Natural killer cell treated with Interleukin-12 subunit alpha and Interleukin-12 subunit beta and Interleukin-15 and Interleukin-18, amount 100 ng/mL, for 72 hours (primary cell): ENCODE results near the gene GGCX. TPM values are rescaled to one million over a fixed set of nuclear protein-coding genes. Genes with fewer than 3 reads are reported as not detected.

Experiments used
- ATAC-seq, 2 donors: fragments of 150-1000 bp; cut with Tn5 transposase in 1 of 2; sonication (Bioruptor Pico), chemical (Tn5 transposase) in 1 of 2; 2 replicates each; pipeline ENCODE4 v1.10.0; 2021
- DNase-seq: peaks from one replicate; pipeline ENCODE4 v3.0.0; 2022; ENCODE audit warnings: low spot score
- H3K27ac Mint-ChIP-seq, 2 donors: 1 replicate in 1 of 2; 2 replicates in 1 of 2; pipeline ENCODE4 v1.8.0; 2022; ENCODE audit warnings: mixed read lengths in 2 of 2, mild to moderate bottlenecking in 1 of 2, moderate library complexity in 1 of 2
- H3K27me3 Mint-ChIP-seq, 2 donors: 1 replicate in 1 of 2; 2 replicates in 1 of 2; pipeline ENCODE4 v1.8.0; 2022; ENCODE audit warnings: mixed read lengths in 2 of 2
- H3K36me3 Mint-ChIP-seq: one replicate; pipeline ENCODE4 v1.8.0; 2022; ENCODE audit warnings: mixed read lengths
- H3K4me1 Mint-ChIP-seq, 2 donors: 1 replicate in 1 of 2; 2 replicates in 1 of 2; pipeline ENCODE4 v1.8.0; 2022; ENCODE audit warnings: low read depth in 2 of 2, mixed read lengths in 2 of 2, mild to moderate bottlenecking in 1 of 2
- H3K4me3 Mint-ChIP-seq: one replicate; pipeline ENCODE4 v1.8.0; 2022; ENCODE audit warnings: mixed read lengths
- H3K9me3 Mint-ChIP-seq: 2 replicates; pipeline ENCODE4 v1.8.0; 2022; ENCODE audit warnings: mixed read lengths
- total RNA-seq, 2 donors: library from RNA; stranded (reverse); gene quantifications; one replicate each; pipeline ENCODE4 v1.2.3, GENCODE V29; 2022

Gene GGCX
- total RNA-seq, 2 donors from 2014 or later: 24.9 to 37.1 TPM

GRCh38 chr2:85523062-85523902, 38.0 kb downstream of the GGCX start:
- Mint-ChIP-seq H3K27me3 (peaks cover 8 to 19% of the 10 kb centered on the region in 2 donors), H3K36me3 (no peaks in the 10 kb centered on the region), H3K4me3 (no peak overlapping the region), H3K27ac (no peak overlapping the region), H3K9me3 (no peaks in the 10 kb centered on the region), H3K4me1 (no peaks in the 10 kb centered on the region)
- ATAC-seq: no peak
- no peak for DNase-seq

- H3K4me1 Mint-ChIP-seq: no peaks in the 10 kb centered on the region
- H3K36me3 Mint-ChIP-seq: no peaks in the 10 kb centered on the region
- H3K27ac Mint-ChIP-seq: no peak overlapping the region
- no peaks in the 10 kb centered on the region for H3K9me3 Mint-ChIP-seq
- no peak for ATAC-seq
- peaks cover 5 to 9% of the 10 kb centered on the region in 2 donors for H3K27me3 Mint-ChIP-seq
- H3K4me3 Mint-ChIP-seq: no peak overlapping the region
- no peak for DNase-seq
Measured at GRCh38 chr2:85522090-85522647, 39.1 kb downstream of the GGCX start.

- Mint-ChIP-seq H3K27ac (no peak overlapping the region), H3K9me3 (no peaks in the 10 kb centered on the region), H3K4me3 (no peak overlapping the region), H3K36me3 (no peaks in the 10 kb centered on the region), H3K27me3 (no peaks in the 10 kb centered on the region), H3K4me1 (no peaks in the 10 kb centered on the region)
- DNase-seq (no peak), ATAC-seq (no peak)
Measured at GRCh38 chr2:85516653-85517389, 44.5 kb downstream of the GGCX start.

- Mint-ChIP-seq H3K9me3 (no peaks in the 10 kb centered on the region), H3K4me1 (no peaks in the 10 kb centered on the region), H3K4me3 (no peak overlapping the region), H3K27me3 (no peaks in the 10 kb centered on the region), H3K36me3 (no peaks in the 10 kb centered on the region), H3K27ac (no peak overlapping the region)
- DNase-seq (no peak), ATAC-seq (no peak)
Measured at GRCh38 chr2:85514323-85514722, 47.0 kb downstream of the GGCX start.

- DNase-seq: no peak
- Mint-ChIP-seq H3K4me1 (no peaks in the 10 kb centered on the region), H3K9me3 (no peaks in the 10 kb centered on the region), H3K27me3 (no peaks in the 10 kb centered on the region), H3K36me3 (no peaks in the 10 kb centered on the region), H3K4me3 (no peak overlapping the region), H3K27ac (no peak overlapping the region)
- no peak for ATAC-seq
Measured at GRCh38 chr2:85511008-85511811, 50.1 kb downstream of the GGCX start.

GRCh38 chr2:85506768-85507181, 54.5 kb downstream of the GGCX start:
- Mint-ChIP-seq H3K36me3 (no peaks in the 10 kb centered on the region), H3K27ac (no peak overlapping the region), H3K27me3 (no peaks in the 10 kb centered on the region), H3K9me3 (no peaks in the 10 kb centered on the region), H3K4me1 (no peaks in the 10 kb centered on the region), H3K4me3 (no peak overlapping the region)
- ATAC-seq: no peak
- no peak for DNase-seq

GRCh38 chr2:85505551-85506238, 55.6 kb downstream of the GGCX start:
- DNase-seq: no peak
- no peak for ATAC-seq
- H3K4me3 Mint-ChIP-seq: no peak overlapping the region
- no peaks in the 10 kb centered on the region for H3K9me3 Mint-ChIP-seq
- no peak overlapping the region for H3K27ac Mint-ChIP-seq
- H3K27me3 Mint-ChIP-seq: no peaks in the 10 kb centered on the region
- H3K4me1 Mint-ChIP-seq: peaks cover 0 to 6% of the 10 kb centered on the region in 2 donors
- no peaks in the 10 kb centered on the region for H3K36me3 Mint-ChIP-seq

- Mint-ChIP-seq H3K27me3 (no peaks in the 10 kb centered on the region), H3K36me3 (no peaks in the 10 kb centered on the region), H3K9me3 (no peaks in the 10 kb centered on the region), H3K4me1 (peaks cover 0 to 6% of the 10 kb centered on the region in 2 donors), H3K4me3 (no peak overlapping the region), H3K27ac (no peak overlapping the region)
- ATAC-seq (no peak), DNase-seq (no peak)
Measured at GRCh38 chr2:85504778-85505261, 56.5 kb downstream of the GGCX start.

GRCh38 chr2:85503851-85504777, 57.2 kb downstream of the GGCX start:
- no peaks in the 10 kb centered on the region for H3K36me3 Mint-ChIP-seq
- H3K27ac Mint-ChIP-seq: no peak overlapping the region
- H3K4me3 Mint-ChIP-seq: no peak overlapping the region
- DNase-seq (no peak), ATAC-seq (no peak)
- no peaks in the 10 kb centered on the region for H3K9me3 Mint-ChIP-seq
- H3K4me1 Mint-ChIP-seq: peaks cover 0 to 6% of the 10 kb centered on the region in 2 donors
- no peaks in the 10 kb centered on the region for H3K27me3 Mint-ChIP-seq

GRCh38 chr2:85503168-85503850, 58.0 kb downstream of the GGCX start:
- no peak overlapping the region for H3K27ac Mint-ChIP-seq
- H3K27me3 Mint-ChIP-seq: no peaks in the 10 kb centered on the region
- ATAC-seq: no peak
- no peaks in the 10 kb centered on the region for H3K9me3 Mint-ChIP-seq
- H3K4me3 Mint-ChIP-seq: no peak overlapping the region
- H3K4me1 Mint-ChIP-seq: peaks cover 0 to 6% of the 10 kb centered on the region in 2 donors
- DNase-seq: no peak
- H3K36me3 Mint-ChIP-seq: no peaks in the 10 kb centered on the region

GRCh38 chr2:85502720-85503119, 58.6 kb downstream of the GGCX start:
- H3K36me3 Mint-ChIP-seq: no peaks in the 10 kb centered on the region

GRCh38 chr2:85501248-85501647, 60.0 kb downstream of the GGCX start:
- no peak overlapping the region for H3K4me3 Mint-ChIP-seq
- peaks cover 0 to 6% of the 10 kb centered on the region in 2 donors for H3K4me1 Mint-ChIP-seq
- no peak for ATAC-seq
- no peak for DNase-seq
- no peaks in the 10 kb centered on the region for H3K9me3 Mint-ChIP-seq
- H3K27me3 Mint-ChIP-seq: no peaks in the 10 kb centered on the region
- H3K27ac Mint-ChIP-seq: no peak overlapping the region
- H3K36me3 Mint-ChIP-seq: no peaks in the 10 kb centered on the region

More at GRCh38 chr2:85502720-85503119, 58.6 kb downstream of the GGCX start:
- H3K27ac Mint-ChIP-seq: no peak overlapping the region
- DNase-seq (no peak), ATAC-seq (no peak)
- H3K4me3 Mint-ChIP-seq: no peak overlapping the region
- no peaks in the 10 kb centered on the region for H3K27me3 Mint-ChIP-seq
- no peaks in the 10 kb centered on the region for H3K9me3 Mint-ChIP-seq
- H3K4me1 Mint-ChIP-seq: peaks cover 0 to 6% of the 10 kb centered on the region in 2 donors
